DOHH2 (cell line): ENCODE data around the gene XIST.

Source experiments
- H3F3A ChIP-seq: fragments of 200-600 bp; sonication (generic), shearing (Covaris generic); 2 replicates; pipeline ENCODE4 v1.6.0; 2016; ENCODE audit warnings: antibody characterized with exemption, mild to moderate bottlenecking; ENCODE audit not compliant: control insufficient read depth, insufficient read depth
- H3K27ac ChIP-seq: fragments of 200-600 bp; sonication (generic); 2 replicates; pipeline ENCODE4 v1.5.1; 2014; ENCODE audit warnings: low read depth, mild to moderate bottlenecking, low read length, moderate library complexity
- H3K27me3 ChIP-seq: fragments of 200-600 bp; sonication (generic); 2 replicates; pipeline ENCODE4 v1.6.1; 2014; ENCODE audit warnings: mild to moderate bottlenecking, low read length, mixed read lengths; ENCODE audit not compliant: control insufficient read depth
- H3K36me3 ChIP-seq: fragments of 200-600 bp; sonication (generic); 2 replicates; pipeline ENCODE4 v1.6.1; 2014; ENCODE audit warnings: mild to moderate bottlenecking, low read length, moderate library complexity, mixed read lengths; ENCODE audit not compliant: control insufficient read depth
- H3K4me1 ChIP-seq: fragments of 200-600 bp; sonication (generic); 2 replicates; pipeline ENCODE4 v1.6.1; 2014; ENCODE audit warnings: mild to moderate bottlenecking, low read length, mixed read lengths; ENCODE audit not compliant: control insufficient read depth
- H3K4me2 ChIP-seq: fragments of 200-600 bp; sonication (generic); 2 replicates; pipeline ENCODE4 v1.6.0; 2014; ENCODE audit warnings: mild to moderate bottlenecking, low read length, moderate library complexity
- H3K4me3 ChIP-seq: fragments of 200-600 bp; sonication (generic); 2 replicates; pipeline ENCODE4 v1.5.1; 2014; ENCODE audit warnings: mild to moderate bottlenecking, low read length, mixed read lengths
- H3K79me2 ChIP-seq: fragments of 200-600 bp; sonication (generic); 2 replicates; pipeline ENCODE4 v1.6.1; 2014; ENCODE audit warnings: mild to moderate bottlenecking, low read length, mixed read lengths; ENCODE audit not compliant: control insufficient read depth
- H3K9me2 ChIP-seq: fragments of 200-600 bp; sonication (generic); replicated peaks from 2 replicates; pipeline ENCODE4 v1.6.1; 2014; ENCODE audit warnings: mild to moderate bottlenecking, low read length, mixed read lengths; ENCODE audit not compliant: control insufficient read depth
- H3K9me3 ChIP-seq: fragments of 200-600 bp; sonication (generic); 2 replicates; pipeline ENCODE4 v1.6.1; 2014; ENCODE audit warnings: antibody characterized with exemption, low read length, mixed read lengths; ENCODE audit not compliant: control insufficient read depth, insufficient read depth
- H4K20me1 ChIP-seq: fragments of 200-600 bp; sonication (generic); 2 replicates; pipeline ENCODE4 v1.6.0; 2014; ENCODE audit warnings: low read depth, mild to moderate bottlenecking, antibody characterized with exemption, low read length, moderate library complexity; ENCODE audit not compliant: control insufficient read depth, insufficient read depth
- EZH2phosphoT487 ChIP-seq: fragments of 200-600 bp; sonication (generic); IDR thresholded peaks from 2 replicates; pipeline ENCODE4 v1.6.1; 2017; ENCODE audit warnings: borderline replicate concordance, mild to moderate bottlenecking, antibody characterized with exemption, low read length, moderate library complexity, mixed read lengths
- TF ChIP-seq, protein P1 (sequence below): fragments of 200-600 bp; sonication (generic); IDR thresholded peaks from one replicate; pipeline ENCODE4 v1.5.1; 2014; ENCODE audit warnings: antibody characterized with exemption, mild to moderate bottlenecking, low read depth, low read length; ENCODE audit not compliant: poor library complexity, severe bottlenecking

Gene XIST

DNA sequence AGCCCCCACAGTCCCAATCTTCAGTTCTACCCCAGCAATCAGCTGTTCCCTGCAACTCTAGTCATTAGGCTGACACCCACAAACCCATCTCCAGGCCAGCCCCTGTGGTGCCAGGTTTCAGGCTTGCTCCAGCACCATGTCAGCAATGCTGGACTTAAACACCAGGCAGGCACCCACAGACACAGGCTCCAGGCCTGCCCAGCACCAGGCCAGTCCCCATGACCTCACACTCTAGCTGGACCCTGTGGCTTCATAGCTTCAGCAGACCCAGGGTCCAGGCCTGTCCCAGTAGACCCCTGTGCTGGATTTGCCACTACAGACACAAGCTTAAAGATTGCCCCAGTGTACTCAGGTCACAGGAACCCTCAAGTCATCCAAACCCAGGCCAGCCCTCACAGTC, 10.8 kb upstream of the XIST start:
- Histone ChIP-seq H3F3A (no peaks in the 10 kb centered on the region), H3K27me3 (no peaks in the 10 kb centered on the region)
- no peak for TF ChIP-seq EZH2phosphoT487
- TF ChIP-seq, protein P1, sequence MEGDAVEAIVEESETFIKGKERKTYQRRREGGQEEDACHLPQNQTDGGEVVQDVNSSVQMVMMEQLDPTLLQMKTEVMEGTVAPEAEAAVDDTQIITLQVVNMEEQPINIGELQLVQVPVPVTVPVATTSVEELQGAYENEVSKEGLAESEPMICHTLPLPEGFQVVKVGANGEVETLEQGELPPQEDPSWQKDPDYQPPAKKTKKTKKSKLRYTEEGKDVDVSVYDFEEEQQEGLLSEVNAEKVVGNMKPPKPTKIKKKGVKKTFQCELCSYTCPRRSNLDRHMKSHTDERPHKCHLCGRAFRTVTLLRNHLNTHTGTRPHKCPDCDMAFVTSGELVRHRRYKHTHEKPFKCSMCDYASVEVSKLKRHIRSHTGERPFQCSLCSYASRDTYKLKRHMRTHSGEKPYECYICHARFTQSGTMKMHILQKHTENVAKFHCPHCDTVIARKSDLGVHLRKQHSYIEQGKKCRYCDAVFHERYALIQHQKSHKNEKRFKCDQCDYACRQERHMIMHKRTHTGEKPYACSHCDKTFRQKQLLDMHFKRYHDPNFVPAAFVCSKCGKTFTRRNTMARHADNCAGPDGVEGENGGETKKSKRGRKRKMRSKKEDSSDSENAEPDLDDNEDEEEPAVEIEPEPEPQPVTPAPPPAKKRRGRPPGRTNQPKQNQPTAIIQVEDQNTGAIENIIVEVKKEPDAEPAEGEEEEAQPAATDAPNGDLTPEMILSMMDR, result no peak

DNA sequence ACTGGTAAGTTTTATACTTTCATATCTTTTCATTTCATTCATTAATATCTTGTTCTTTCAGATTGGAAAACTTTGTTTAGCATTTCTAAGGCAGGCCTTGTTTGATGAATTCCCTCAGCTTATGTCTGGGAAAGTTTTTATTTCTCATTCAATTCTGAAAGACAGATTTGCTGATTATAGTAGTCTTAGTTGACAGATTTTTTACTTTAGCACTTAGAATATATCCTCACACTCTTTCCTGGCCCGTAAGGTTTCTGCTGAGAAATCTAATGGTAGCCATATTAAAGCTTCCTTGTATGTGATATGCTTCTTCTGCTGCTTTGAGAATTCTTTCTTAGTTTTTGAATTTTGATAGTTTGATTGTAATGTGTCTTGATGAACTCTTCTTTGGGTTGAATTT, 7.1 kb upstream of the XIST start:
- Histone ChIP-seq H3K4me2 (no peak overlapping the region), H3K27ac (no peak overlapping the region), H3K4me1 (no peaks in the 10 kb centered on the region), H3K36me3 (no peaks in the 10 kb centered on the region), H3K27me3 (no peaks in the 10 kb centered on the region), H3K9me3 (no peaks in the 10 kb centered on the region), H3K79me2 (no peaks in the 10 kb centered on the region), H3F3A (no peaks in the 10 kb centered on the region), H3K4me3 (no peak overlapping the region), H3K9me2 (no peaks in the 10 kb centered on the region), H4K20me1 (no peaks in the 10 kb centered on the region)
- TF ChIP-seq, protein P1, result no peak
- TF ChIP-seq EZH2phosphoT487, result no peak

More for the DNA sequence above, 10.8 kb upstream of the XIST start:
- no peaks in the 10 kb centered on the region for H3K4me1 ChIP-seq
- no peak overlapping the region for H3K4me3 ChIP-seq
- H3K79me2 ChIP-seq, result no peaks in the 10 kb centered on the region
- H3K27ac ChIP-seq, result no peak overlapping the region
- H3K9me2 ChIP-seq, result no peaks in the 10 kb centered on the region
- no peaks in the 10 kb centered on the region for H4K20me1 ChIP-seq
- no peak overlapping the region for H3K4me2 ChIP-seq
- H3K36me3 ChIP-seq, result no peaks in the 10 kb centered on the region
- no peaks in the 10 kb centered on the region for H3K9me3 ChIP-seq

DNA sequence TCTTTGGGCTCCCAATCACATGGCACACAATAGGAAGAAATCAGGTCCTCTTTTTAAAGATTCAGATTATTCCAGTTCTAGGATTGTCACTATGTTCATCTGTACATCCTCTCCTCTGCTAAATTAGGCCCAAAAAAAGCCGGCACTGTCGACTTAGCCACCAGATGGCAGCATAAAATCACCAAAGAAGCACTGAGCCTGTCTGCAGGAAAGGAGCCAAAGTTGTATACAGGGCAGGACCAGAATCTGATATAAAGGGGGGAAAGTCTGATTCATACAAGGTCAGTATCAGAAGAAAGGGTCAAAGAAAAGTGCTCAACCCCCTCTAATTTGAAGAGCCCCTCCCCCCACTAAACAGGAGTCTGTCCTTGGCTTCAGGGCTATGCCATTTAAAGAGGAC, 3.0 kb upstream of the XIST start:
- no peaks in the 10 kb centered on the region for H3K36me3 ChIP-seq
- no peaks in the 10 kb centered on the region for H4K20me1 ChIP-seq
- no peak overlapping the region for H3K27ac ChIP-seq
- no peaks in the 10 kb centered on the region for H3K27me3 ChIP-seq
- H3K4me1 ChIP-seq, result no peaks in the 10 kb centered on the region
- no peak for TF ChIP-seq EZH2phosphoT487
- TF ChIP-seq, protein P1, result peak; percentile 69
- H3K79me2 ChIP-seq, result no peaks in the 10 kb centered on the region
- no peak overlapping the region for H3K4me2 ChIP-seq
- H3F3A ChIP-seq, result no peaks in the 10 kb centered on the region
- no peaks in the 10 kb centered on the region for H3K9me3 ChIP-seq
- H3K4me3 ChIP-seq, result no peak overlapping the region
- no peaks in the 10 kb centered on the region for H3K9me2 ChIP-seq

DNA sequence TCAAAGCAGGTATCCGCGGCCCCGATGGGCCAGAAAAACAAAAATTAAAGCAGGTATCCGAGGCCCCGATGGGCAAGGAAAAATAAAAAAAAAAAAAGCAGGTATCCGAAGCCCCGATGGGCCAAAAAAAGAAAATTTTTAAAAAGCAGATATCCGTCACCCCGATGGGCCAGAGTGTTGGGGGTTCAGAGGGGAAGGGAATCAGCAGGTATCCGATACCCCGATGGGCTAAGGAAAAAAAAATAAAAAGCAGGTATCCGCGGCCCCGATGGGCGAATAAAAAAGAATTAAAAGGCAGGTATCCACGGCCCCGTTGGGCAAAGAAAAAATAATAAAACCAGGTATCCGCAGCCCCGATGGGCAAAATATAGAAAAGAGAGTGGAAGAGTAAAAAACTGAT, 492 bp downstream of the XIST start:
- no peak for TF ChIP-seq EZH2phosphoT487
- TF ChIP-seq, protein P1, result no peak
- Histone ChIP-seq H3K9me2 (no peaks in the 10 kb centered on the region), H3K27me3 (no peaks in the 10 kb centered on the region)

More for the DNA sequence above, 492 bp downstream of the XIST start:
- H3K27ac ChIP-seq, result no peak overlapping the region
- H3K4me2 ChIP-seq, result no peak overlapping the region
- H4K20me1 ChIP-seq, result no peaks in the 10 kb centered on the region
- H3K36me3 ChIP-seq, result no peaks in the 10 kb centered on the region
- no peaks in the 10 kb centered on the region for H3F3A ChIP-seq
- no peaks in the 10 kb centered on the region for H3K4me1 ChIP-seq
- H3K9me3 ChIP-seq, result no peaks in the 10 kb centered on the region
- no peaks in the 10 kb centered on the region for H3K79me2 ChIP-seq
- no peak overlapping the region for H3K4me3 ChIP-seq
